ENCODE measurements around the gene ADRA1B. TPM values are rescaled to one million over a fixed set of nuclear protein-coding genes. Genes with fewer than 3 reads are reported as not detected.

The ADRA1B gene
- total RNA-seq, 1 donor from 2014 or later, result under 0.01 TPM

- Histone ChIP-seq H3K36me3 (ENCODE audit: control insufficient read depth in 3 of 3, insufficient read depth in 3 of 3, low read length in 3 of 3) (no peaks in the 10 kb centered on the region), H3K27ac (ENCODE audit: low read depth, low read length) (no peak overlapping the region)
Measured at GRCh38 chr5:159907689-159908590, 8.3 kb upstream of the ADRA1B start.

GRCh38 chr5:159908591-159908940 lies 7.7 kb upstream of the ADRA1B start:
- Histone ChIP-seq H3K27ac (ENCODE audit: low read depth, low read length) (no peak overlapping the region), H3K9ac (ENCODE audit: low read depth in 1 of 3, low read length in 3 of 3) (no peak overlapping the region), H3K4me1 (ENCODE audit: control insufficient read depth in 3 of 3, insufficient read depth in 3 of 3, low read length in 3 of 3) (peaks cover 0 to 5% (median 0%) of the 10 kb centered on the region in 3 donors), H3K36me3 (ENCODE audit: control insufficient read depth in 3 of 3, insufficient read depth in 3 of 3, low read length in 3 of 3) (no peaks in the 10 kb centered on the region), H3K4me3 (ENCODE audit: low read length in 3 of 3) (no peak overlapping the region), H3K27me3 (ENCODE audit: control insufficient read depth in 3 of 3, insufficient read depth in 3 of 3, low read length in 3 of 3) (no peaks in the 10 kb centered on the region), H3K9me3 (ENCODE audit: control insufficient read depth in 3 of 3, low read length in 3 of 3) (no peaks in the 10 kb centered on the region)

More at GRCh38 chr5:159907689-159908590, 8.3 kb upstream of the ADRA1B start:
- Histone ChIP-seq H3K4me3 (ENCODE audit: low read length in 3 of 3) (no peak overlapping the region), H3K9me3 (ENCODE audit: control insufficient read depth in 3 of 3, low read length in 3 of 3) (no peaks in the 10 kb centered on the region), H3K27me3 (ENCODE audit: control insufficient read depth in 3 of 3, insufficient read depth in 3 of 3, low read length in 3 of 3) (no peaks in the 10 kb centered on the region), H3K9ac (ENCODE audit: low read depth in 1 of 3, low read length in 3 of 3) (no peak overlapping the region), H3K4me1 (ENCODE audit: control insufficient read depth in 3 of 3, insufficient read depth in 3 of 3, low read length in 3 of 3) (peaks cover 0 to 5% (median 0%) of the 10 kb centered on the region in 3 donors)

GRCh38 chr5:159909126-159909525 lies 7.2 kb upstream of the ADRA1B start:
- Histone ChIP-seq H3K27me3 (ENCODE audit: control insufficient read depth in 3 of 3, insufficient read depth in 3 of 3, low read length in 3 of 3) (no peaks in the 10 kb centered on the region), H3K9me3 (ENCODE audit: control insufficient read depth in 3 of 3, low read length in 3 of 3) (no peaks in the 10 kb centered on the region), H3K36me3 (ENCODE audit: control insufficient read depth in 3 of 3, insufficient read depth in 3 of 3, low read length in 3 of 3) (no peaks in the 10 kb centered on the region), H3K9ac (ENCODE audit: low read depth in 1 of 3, low read length in 3 of 3) (no peak overlapping the region), H3K27ac (ENCODE audit: low read depth, low read length) (no peak overlapping the region), H3K4me3 (ENCODE audit: low read length in 3 of 3) (no peak overlapping the region), H3K4me1 (ENCODE audit: control insufficient read depth in 3 of 3, insufficient read depth in 3 of 3, low read length in 3 of 3) (peaks cover 0 to 5% (median 0%) of the 10 kb centered on the region in 3 donors)

GRCh38 chr5:159910207-159910842 lies 6.0 kb upstream of the ADRA1B start:
- no peaks in the 10 kb centered on the region for H3K9me3 ChIP-seq (ENCODE audit: control insufficient read depth in 3 of 3, low read length in 3 of 3)
- no peak overlapping the region for H3K27ac ChIP-seq (ENCODE audit: low read depth, low read length)
- H3K4me1 ChIP-seq (ENCODE audit: control insufficient read depth in 3 of 3, insufficient read depth in 3 of 3, low read length in 3 of 3), result peaks cover 0 to 6% (median 0%) of the 10 kb centered on the region in 3 donors
- H3K27me3 ChIP-seq (ENCODE audit: control insufficient read depth in 3 of 3, insufficient read depth in 3 of 3, low read length in 3 of 3), result peaks cover 0 to 6% (median 0%) of the 10 kb centered on the region in 3 donors
- H3K9ac ChIP-seq (ENCODE audit: low read depth in 1 of 3, low read length in 3 of 3), result no peak overlapping the region
- H3K36me3 ChIP-seq (ENCODE audit: control insufficient read depth in 3 of 3, insufficient read depth in 3 of 3, low read length in 3 of 3), result no peaks in the 10 kb centered on the region
- H3K4me3 ChIP-seq (ENCODE audit: low read length in 3 of 3), result no peak overlapping the region

GRCh38 chr5:159910843-159911229 lies 5.4 kb upstream of the ADRA1B start:
- Histone ChIP-seq H3K36me3 (ENCODE audit: control insufficient read depth in 3 of 3, insufficient read depth in 3 of 3, low read length in 3 of 3) (no peaks in the 10 kb centered on the region), H3K27me3 (ENCODE audit: control insufficient read depth in 3 of 3, insufficient read depth in 3 of 3, low read length in 3 of 3) (peaks cover 0 to 11% (median 3%) of the 10 kb centered on the region in 3 donors)

GRCh38 chr5:159911349-159911748 lies 4.9 kb upstream of the ADRA1B start:
- H3K27ac ChIP-seq (ENCODE audit: low read depth, low read length), result no peak overlapping the region
- H3K4me3 ChIP-seq (ENCODE audit: low read length in 3 of 3), result no peak overlapping the region
- peaks cover 0 to 11% (median 3%) of the 10 kb centered on the region in 3 donors for H3K27me3 ChIP-seq (ENCODE audit: control insufficient read depth in 3 of 3, insufficient read depth in 3 of 3, low read length in 3 of 3)

More at GRCh38 chr5:159910843-159911229, 5.4 kb upstream of the ADRA1B start:
- H3K4me1 ChIP-seq (ENCODE audit: control insufficient read depth in 3 of 3, insufficient read depth in 3 of 3, low read length in 3 of 3), result peaks cover 4 to 11% (median 4%) of the 10 kb centered on the region in 3 donors
- no peak overlapping the region for H3K4me3 ChIP-seq (ENCODE audit: low read length in 3 of 3)
- H3K27ac ChIP-seq (ENCODE audit: low read depth, low read length), result no peak overlapping the region
- H3K9ac ChIP-seq (ENCODE audit: low read depth in 1 of 3, low read length in 3 of 3), result no peak overlapping the region
- no peaks in the 10 kb centered on the region for H3K9me3 ChIP-seq (ENCODE audit: control insufficient read depth in 3 of 3, low read length in 3 of 3)

GRCh38 chr5:159912033-159912800 lies 4.1 kb upstream of the ADRA1B start:
- H3K9ac ChIP-seq (ENCODE audit: low read depth in 1 of 3, low read length in 3 of 3), result no peak overlapping the region
- H3K27me3 ChIP-seq (ENCODE audit: control insufficient read depth in 3 of 3, insufficient read depth in 3 of 3, low read length in 3 of 3), result peaks cover 6 to 18% (median 9%) of the 10 kb centered on the region in 3 donors

More at GRCh38 chr5:159911349-159911748, 4.9 kb upstream of the ADRA1B start:
- no peaks in the 10 kb centered on the region for H3K9me3 ChIP-seq (ENCODE audit: control insufficient read depth in 3 of 3, low read length in 3 of 3)
- H3K36me3 ChIP-seq (ENCODE audit: control insufficient read depth in 3 of 3, insufficient read depth in 3 of 3, low read length in 3 of 3), result no peaks in the 10 kb centered on the region
- H3K9ac ChIP-seq (ENCODE audit: low read depth in 1 of 3, low read length in 3 of 3), result no peak overlapping the region
- peaks cover 5 to 13% (median 6%) of the 10 kb centered on the region in 3 donors for H3K4me1 ChIP-seq (ENCODE audit: control insufficient read depth in 3 of 3, insufficient read depth in 3 of 3, low read length in 3 of 3)

GRCh38 chr5:159913048-159913447 lies 3.2 kb upstream of the ADRA1B start:
- peaks cover 8 to 22% (median 14%) of the 10 kb centered on the region in 3 donors for H3K27me3 ChIP-seq (ENCODE audit: control insufficient read depth in 3 of 3, insufficient read depth in 3 of 3, low read length in 3 of 3)
- peaks cover 6 to 13% (median 9%) of the 10 kb centered on the region in 3 donors for H3K4me1 ChIP-seq (ENCODE audit: control insufficient read depth in 3 of 3, insufficient read depth in 3 of 3, low read length in 3 of 3)
- H3K36me3 ChIP-seq (ENCODE audit: control insufficient read depth in 3 of 3, insufficient read depth in 3 of 3, low read length in 3 of 3), result no peaks in the 10 kb centered on the region
- no peak overlapping the region for H3K4me3 ChIP-seq (ENCODE audit: low read length in 3 of 3)
- no peak overlapping the region for H3K9ac ChIP-seq (ENCODE audit: low read depth in 1 of 3, low read length in 3 of 3)
- no peak overlapping the region for H3K27ac ChIP-seq (ENCODE audit: low read depth, low read length)
- H3K9me3 ChIP-seq (ENCODE audit: control insufficient read depth in 3 of 3, low read length in 3 of 3), result no peaks in the 10 kb centered on the region

More at GRCh38 chr5:159912033-159912800, 4.1 kb upstream of the ADRA1B start:
- H3K4me3 ChIP-seq (ENCODE audit: low read length in 3 of 3), result no peak overlapping the region
- H3K4me1 ChIP-seq (ENCODE audit: control insufficient read depth in 3 of 3, insufficient read depth in 3 of 3, low read length in 3 of 3), result peaks cover 6 to 13% (median 9%) of the 10 kb centered on the region in 3 donors
- H3K27ac ChIP-seq (ENCODE audit: low read depth, low read length), result no peak overlapping the region
- H3K36me3 ChIP-seq (ENCODE audit: control insufficient read depth in 3 of 3, insufficient read depth in 3 of 3, low read length in 3 of 3), result no peaks in the 10 kb centered on the region
- H3K9me3 ChIP-seq (ENCODE audit: control insufficient read depth in 3 of 3, low read length in 3 of 3), result no peaks in the 10 kb centered on the region

GRCh38 chr5:159913501-159913900 lies 2.8 kb upstream of the ADRA1B start:
- Histone ChIP-seq H3K4me1 (ENCODE audit: control insufficient read depth in 3 of 3, insufficient read depth in 3 of 3, low read length in 3 of 3) (peaks cover 6 to 13% (median 9%) of the 10 kb centered on the region in 3 donors), H3K27me3 (ENCODE audit: control insufficient read depth in 3 of 3, insufficient read depth in 3 of 3, low read length in 3 of 3) (peaks cover 8 to 26% (median 19%) of the 10 kb centered on the region in 3 donors), H3K27ac (ENCODE audit: low read depth, low read length) (no peak overlapping the region), H3K9me3 (ENCODE audit: control insufficient read depth in 3 of 3, low read length in 3 of 3) (no peaks in the 10 kb centered on the region), H3K9ac (ENCODE audit: low read depth in 1 of 3, low read length in 3 of 3) (no peak overlapping the region), H3K4me3 (ENCODE audit: low read length in 3 of 3) (no peak overlapping the region), H3K36me3 (ENCODE audit: control insufficient read depth in 3 of 3, insufficient read depth in 3 of 3, low read length in 3 of 3) (no peaks in the 10 kb centered on the region)

Data from skeletal muscle tissue (tissue), 4 donors.